Suprapubic skin (tissue), 4 donors: ENCODE data around the gene PTPRN2.

Experiments used
- CTCF ChIP-seq, 2 donors: fragments of 200-600 bp in 1 of 2; fragments of 450-650 bp in 1 of 2; sonication (generic) in 1 of 2; IDR thresholded peaks; one replicate each; pipeline ENCODE4 v1.5.1; 2016 to 2019; ENCODE audit warnings: antibody characterized with exemption in 2 of 2, mild to moderate bottlenecking in 1 of 2, moderate library complexity in 1 of 2
- POLR2A ChIP-seq, 2 donors: fragments of 450-650 bp; IDR thresholded peaks; one replicate each; pipeline ENCODE4 v1.6.1; 2017; ENCODE audit warnings: antibody characterized with exemption in 2 of 2, mild to moderate bottlenecking in 2 of 2, moderate library complexity in 2 of 2
- POLR2AphosphoS5 ChIP-seq, 3 donors: sonication (generic); formaldehyde crosslinking; IDR thresholded peaks; one replicate each; pipeline ENCODE4 v1.6.1; 2017; ENCODE audit warnings: antibody characterized with exemption in 3 of 3

- TF ChIP-seq CTCF (IDR thresholded peaks at IDR 0.05) (no peak), POLR2AphosphoS5 (IDR thresholded peaks at IDR 0.05) (no peak), POLR2A (IDR thresholded peaks at IDR 0.05) (no peak)
These were observed 724.4 kb downstream of the PTPRN2 start for GRCh38 chr7:157863176-157863575.
